Right lung (tissue), 5 donors: ENCODE data around the gene SCGB1D1. TPM values are rescaled to one million over a fixed set of nuclear protein-coding genes. Genes with fewer than 3 reads are reported as not detected.

Experiments
- DNase-seq, 2 donors: peaks; one replicate each; pipeline ENCODE4 v3.0.0-alpha.2; 2013
- polyA plus RNA-seq, 5 donors: library from polyadenylated mRNA; unstranded; fragments of 120-200 nt; gene quantifications; one replicate each; pipeline versions ENCODE4 v1.2.1 to v1.2.3, GENCODE V29; 2013; ENCODE audit warnings: inconsistent platforms in 1 of 5, low replicate concordance in 1 of 5; ENCODE audit not compliant: insufficient read length in 5 of 5, insufficient read depth in 1 of 5

Gene SCGB1D1
- polyA plus RNA-seq, 5 donors = not detected

- DNase-seq = no peak
Measured at GRCh38 chr11:62223095-62223494, 33.1 kb downstream of the SCGB1D1 start.

GRCh38 chr11:62233730-62234129, 43.7 kb downstream of the SCGB1D1 start:
- no peak for DNase-seq

GRCh38 chr11:62236187-62236586, 46.2 kb downstream of the SCGB1D1 start:
- DNase-seq = no peak

GRCh38 chr11:62237499-62237898, 47.5 kb downstream of the SCGB1D1 start:
- no peak for DNase-seq

GRCh38 chr11:62238151-62238550, 48.1 kb downstream of the SCGB1D1 start:
- no peak for DNase-seq

GRCh38 chr11:62241095-62241494, 51.1 kb downstream of the SCGB1D1 start:
- DNase-seq = no peak

GRCh38 chr11:62242021-62242420, 52.0 kb downstream of the SCGB1D1 start, which contains the start of gene SCGB1D2:
TSS of gene SCGB1D2 (plus strand) at chr11:62242239. CDS start at chr11:62242308, 69 bp downstream.
- no peak for DNase-seq

Other genes starting within 250 kb of the SCGB1D1 start
- 1 to 10 TPM; 4.2 to 6.5 (median 6.0) TPM for gene BEST1, start 239.9 kb upstream of the SCGB1D1 start, polyA plus RNA-seq
- 1,000 to 10,000 TPM; 1,688 to 2,297 (median 2,057) TPM for gene FTH1, start 222.6 kb upstream of the SCGB1D1 start, polyA plus RNA-seq
- gene INCENP, start 66.2 kb upstream of the SCGB1D1 start, polyA plus RNA-seq = 10 to 100 TPM; 29.2 to 38.6 (median 31.3) TPM
- gene SCGB2A1, start 18.5 kb downstream of the SCGB1D1 start, polyA plus RNA-seq = under 1 TPM in 2 of 5 donors, not detected in 3; 0.21 to 0.30 TPM
- not detected for gene SCGB1D2, start 52.0 kb downstream of the SCGB1D1 start, polyA plus RNA-seq
- not detected for gene SCGB2A2, start 79.9 kb downstream of the SCGB1D1 start, polyA plus RNA-seq
- not detected for gene SCGB1D4, start 108.9 kb downstream of the SCGB1D1 start, polyA plus RNA-seq
- 1 to 10 TPM; 1.9 to 3.3 (median 2.4) TPM for gene ASRGL1, start 147.2 kb downstream of the SCGB1D1 start, polyA plus RNA-seq
- 10 to 100 TPM in 4 of 5 donors, 1 to 10 TPM in 1; 3.8 to 59.5 (median 30.1) TPM for gene SCGB1A1, start 228.8 kb downstream of the SCGB1D1 start, polyA plus RNA-seq